Measurements from ENCODE around the gene SPRY4.

Gene SPRY4

GRCh38 chr5:142320851-142321560, 3.8 kb downstream of the SPRY4 start:
- H3K4me3 ChIP-seq (ENCODE audit: control insufficient read depth, low read depth, low read length): no peak overlapping the region; the same call in 1 of the 2 replicates
- DNase-seq (ENCODE audit: low read depth): no peak

GRCh38 chr5:142320430-142320738, 4.4 kb downstream of the SPRY4 start:
- DNase-seq (ENCODE audit: low read depth): no peak
- TF ChIP-seq CTCF (IDR thresholded peaks at IDR 0.05; ENCODE audit: control insufficient read depth, insufficient read depth, low read depth, low read length, missing control alignments): no peak
- H3K4me3 ChIP-seq (ENCODE audit: control insufficient read depth, low read depth, low read length): no peak overlapping the region

More at GRCh38 chr5:142320851-142321560, 3.8 kb downstream of the SPRY4 start:
- no peak for TF ChIP-seq CTCF (IDR thresholded peaks at IDR 0.05; ENCODE audit: control insufficient read depth, insufficient read depth, low read depth, low read length, missing control alignments)

GRCh38 chr5:142319560-142320429, 5.0 kb downstream of the SPRY4 start:
- no peak for DNase-seq (ENCODE audit: low read depth)
- no peak for TF ChIP-seq CTCF (IDR thresholded peaks at IDR 0.05; ENCODE audit: control insufficient read depth, insufficient read depth, low read depth, low read length, missing control alignments)
- H3K4me3 ChIP-seq (ENCODE audit: control insufficient read depth, low read depth, low read length): no peak overlapping the region

- TF ChIP-seq CTCF (IDR thresholded peaks at IDR 0.05; ENCODE audit: control insufficient read depth, insufficient read depth, low read depth, low read length, missing control alignments): no peak
- no peak for DNase-seq (ENCODE audit: low read depth)
- peak overlapping the region; percentile 4; the same call in 1 of the 2 replicates for H3K4me3 ChIP-seq (ENCODE audit: control insufficient read depth, low read depth, low read length)
Measured at GRCh38 chr5:142319105-142319504, 5.7 kb downstream of the SPRY4 start.

GRCh38 chr5:142317753-142318152, 7.1 kb downstream of the SPRY4 start:
- H3K4me3 ChIP-seq (ENCODE audit: control insufficient read depth, low read depth, low read length): no peak overlapping the region
- TF ChIP-seq CTCF (IDR thresholded peaks at IDR 0.05; ENCODE audit: control insufficient read depth, insufficient read depth, low read depth, low read length, missing control alignments): peak; percentile 39
- DNase-seq (ENCODE audit: low read depth): no peak

GRCh38 chr5:142317173-142317572, 7.6 kb downstream of the SPRY4 start:
- DNase-seq (ENCODE audit: low read depth): no peak
- TF ChIP-seq CTCF (IDR thresholded peaks at IDR 0.05; ENCODE audit: control insufficient read depth, insufficient read depth, low read depth, low read length, missing control alignments): no peak
- H3K4me3 ChIP-seq (ENCODE audit: control insufficient read depth, low read depth, low read length): no peak overlapping the region
